OCI-LY7 (cell line): Measurements from ENCODE around the gene PFDN1.

Experiments
- CTCF ChIP-seq: fragments of 200-600 bp; sonication (generic); conservative IDR thresholded peaks from 2 replicates; pipeline ENCODE4 v1.5.1; 2014; ENCODE audit warnings: mild to moderate bottlenecking, antibody characterized with exemption, low read length, moderate library complexity, mixed read lengths
- EZH2phosphoT487 ChIP-seq: fragments of 200-600 bp; sonication (generic); IDR thresholded peaks from 2 replicates; pipeline ENCODE4 v1.6.1; 2018; ENCODE audit warnings: low read depth, borderline replicate concordance, mild to moderate bottlenecking, mixed run types, antibody characterized with exemption, low read length, moderate library complexity, mixed read lengths

- TF ChIP-seq CTCF (no peak), EZH2phosphoT487 (no peak)
Measured at GRCh38 chr5:140230373-140230772, 72.5 kb downstream of the PFDN1 start.
